Panc1 (cell line): ENCODE data around the gene ATIC.

Source experiments
- POLR2AphosphoS5 ChIP-seq: IDR thresholded peaks from 2 replicates; pipeline ENCODE4 v1.6.1; 2012; ENCODE audit warnings: mild to moderate bottlenecking, low read depth, low read length, moderate library complexity
- TF ChIP-seq, protein P1 (sequence below), 2 experiments: IDR thresholded peaks; 2 replicates each; pipeline ENCODE4 v1.6.1; 2011 to 2012; ENCODE audit warnings: low read depth in 2 of 2, control low read depth in 1 of 2, low read length in 1 of 2, mild to moderate bottlenecking in 1 of 2, moderate library complexity in 1 of 2; ENCODE audit not compliant: insufficient read depth in 1 of 2
- TF ChIP-seq, protein P2 (sequence below): fragments of 450-650 bp; IDR thresholded peaks from 2 replicates; pipeline ENCODE4 v1.5.1; 2017; ENCODE audit warnings: mild to moderate bottlenecking

DNA sequence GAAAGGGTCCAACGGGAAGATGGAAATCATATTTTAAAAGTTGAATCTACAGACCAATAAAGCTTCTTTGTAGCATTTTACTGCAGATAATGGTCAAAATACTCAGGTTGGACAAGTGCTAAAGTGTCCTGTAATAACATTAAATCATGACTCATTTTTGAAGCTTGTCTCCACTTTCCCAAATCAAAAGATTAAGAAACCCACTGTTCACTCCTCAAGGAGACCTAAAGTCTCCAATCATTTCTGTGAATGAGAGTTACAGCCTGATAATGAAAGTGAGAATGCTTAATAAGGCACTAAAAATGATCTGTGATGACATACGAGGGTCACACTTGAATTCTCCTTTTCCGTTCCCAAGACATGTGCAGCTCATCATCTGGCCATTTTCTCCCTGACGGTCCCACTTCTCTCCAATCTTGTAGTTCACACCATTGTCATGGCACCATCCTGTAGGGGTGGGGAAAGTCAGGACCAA, 53.4 kb downstream of the ATIC start:
- TF ChIP-seq, protein P1, sequence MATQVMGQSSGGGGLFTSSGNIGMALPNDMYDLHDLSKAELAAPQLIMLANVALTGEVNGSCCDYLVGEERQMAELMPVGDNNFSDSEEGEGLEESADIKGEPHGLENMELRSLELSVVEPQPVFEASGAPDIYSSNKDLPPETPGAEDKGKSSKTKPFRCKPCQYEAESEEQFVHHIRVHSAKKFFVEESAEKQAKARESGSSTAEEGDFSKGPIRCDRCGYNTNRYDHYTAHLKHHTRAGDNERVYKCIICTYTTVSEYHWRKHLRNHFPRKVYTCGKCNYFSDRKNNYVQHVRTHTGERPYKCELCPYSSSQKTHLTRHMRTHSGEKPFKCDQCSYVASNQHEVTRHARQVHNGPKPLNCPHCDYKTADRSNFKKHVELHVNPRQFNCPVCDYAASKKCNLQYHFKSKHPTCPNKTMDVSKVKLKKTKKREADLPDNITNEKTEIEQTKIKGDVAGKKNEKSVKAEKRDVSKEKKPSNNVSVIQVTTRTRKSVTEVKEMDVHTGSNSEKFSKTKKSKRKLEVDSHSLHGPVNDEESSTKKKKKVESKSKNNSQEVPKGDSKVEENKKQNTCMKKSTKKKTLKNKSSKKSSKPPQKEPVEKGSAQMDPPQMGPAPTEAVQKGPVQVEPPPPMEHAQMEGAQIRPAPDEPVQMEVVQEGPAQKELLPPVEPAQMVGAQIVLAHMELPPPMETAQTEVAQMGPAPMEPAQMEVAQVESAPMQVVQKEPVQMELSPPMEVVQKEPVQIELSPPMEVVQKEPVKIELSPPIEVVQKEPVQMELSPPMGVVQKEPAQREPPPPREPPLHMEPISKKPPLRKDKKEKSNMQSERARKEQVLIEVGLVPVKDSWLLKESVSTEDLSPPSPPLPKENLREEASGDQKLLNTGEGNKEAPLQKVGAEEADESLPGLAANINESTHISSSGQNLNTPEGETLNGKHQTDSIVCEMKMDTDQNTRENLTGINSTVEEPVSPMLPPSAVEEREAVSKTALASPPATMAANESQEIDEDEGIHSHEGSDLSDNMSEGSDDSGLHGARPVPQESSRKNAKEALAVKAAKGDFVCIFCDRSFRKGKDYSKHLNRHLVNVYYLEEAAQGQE (IDR thresholded peaks at IDR 0.05; ENCODE audit: insufficient read depth in 1 of 2, low read depth in 2 of 2, low read length in 1 of 2) = no peak
- TF ChIP-seq, protein P2, sequence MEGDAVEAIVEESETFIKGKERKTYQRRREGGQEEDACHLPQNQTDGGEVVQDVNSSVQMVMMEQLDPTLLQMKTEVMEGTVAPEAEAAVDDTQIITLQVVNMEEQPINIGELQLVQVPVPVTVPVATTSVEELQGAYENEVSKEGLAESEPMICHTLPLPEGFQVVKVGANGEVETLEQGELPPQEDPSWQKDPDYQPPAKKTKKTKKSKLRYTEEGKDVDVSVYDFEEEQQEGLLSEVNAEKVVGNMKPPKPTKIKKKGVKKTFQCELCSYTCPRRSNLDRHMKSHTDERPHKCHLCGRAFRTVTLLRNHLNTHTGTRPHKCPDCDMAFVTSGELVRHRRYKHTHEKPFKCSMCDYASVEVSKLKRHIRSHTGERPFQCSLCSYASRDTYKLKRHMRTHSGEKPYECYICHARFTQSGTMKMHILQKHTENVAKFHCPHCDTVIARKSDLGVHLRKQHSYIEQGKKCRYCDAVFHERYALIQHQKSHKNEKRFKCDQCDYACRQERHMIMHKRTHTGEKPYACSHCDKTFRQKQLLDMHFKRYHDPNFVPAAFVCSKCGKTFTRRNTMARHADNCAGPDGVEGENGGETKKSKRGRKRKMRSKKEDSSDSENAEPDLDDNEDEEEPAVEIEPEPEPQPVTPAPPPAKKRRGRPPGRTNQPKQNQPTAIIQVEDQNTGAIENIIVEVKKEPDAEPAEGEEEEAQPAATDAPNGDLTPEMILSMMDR = no peak
- no peak for TF ChIP-seq POLR2AphosphoS5
